GM18511 (cell line): ENCODE measurements around the gene SHC2.
A peak's percentile ranks its signal among the peaks of the same experiment; 100 is the strongest.
"Not testable (repeated sequence)": the region's sequence is repeated elsewhere in the genome, so short reads cannot be mapped to it uniquely, and the experiment has no call there.

Experiments
- ATAC-seq: cut with Tn5 transposase; IDR thresholded peaks from one replicate; pipeline ENCODE4 v1.9.1; 2021; ENCODE audit warnings: mild to moderate bottlenecking, moderate library complexity; ENCODE audit not compliant: unreplicated experiment

Gene SHC2

GRCh38 chr19:493391-494170, 32.7 kb upstream of the SHC2 start:
- no peak for ATAC-seq

- no peak for ATAC-seq
These were observed 31.3 kb upstream of the SHC2 start for GRCh38 chr19:492091-492531.

DNA sequence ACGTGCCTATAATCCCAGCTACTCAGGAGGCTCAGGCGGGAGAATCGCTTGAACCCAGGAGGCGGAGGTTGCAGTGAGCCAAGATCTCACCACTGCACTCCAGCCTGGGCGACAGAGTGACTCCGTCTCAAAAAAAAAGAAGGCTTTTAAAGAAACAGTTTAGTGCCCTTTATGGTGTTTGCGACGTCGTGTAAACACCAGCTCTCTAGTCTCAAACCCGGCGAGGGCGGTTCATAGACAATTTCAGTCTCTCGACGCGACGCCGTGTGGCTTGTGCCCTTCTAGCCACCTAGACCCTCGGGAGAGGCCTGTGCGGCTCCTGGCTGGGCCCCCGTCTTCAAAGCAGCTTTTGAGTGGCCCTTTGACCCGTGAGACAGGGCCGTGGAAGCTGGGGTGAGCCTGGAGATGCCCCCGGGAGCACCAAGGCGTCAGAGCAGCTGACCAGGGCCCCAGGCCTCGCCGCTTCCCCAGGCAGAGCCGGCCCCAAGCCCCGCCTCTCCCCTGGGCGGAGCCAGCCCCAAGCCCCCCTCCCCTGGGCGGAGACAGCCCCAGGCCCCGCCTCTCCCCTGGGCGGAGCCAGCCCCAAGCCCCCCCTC, 30.4 kb upstream of the SHC2 start:
- ATAC-seq: no peak

- peak; percentile 6 for ATAC-seq
These were observed 28.8 kb upstream of the SHC2 start for GRCh38 chr19:489418-490196.

- ATAC-seq: peak; percentile 88
These were observed 27.9 kb upstream of the SHC2 start for GRCh38 chr19:488505-489417.

DNA sequence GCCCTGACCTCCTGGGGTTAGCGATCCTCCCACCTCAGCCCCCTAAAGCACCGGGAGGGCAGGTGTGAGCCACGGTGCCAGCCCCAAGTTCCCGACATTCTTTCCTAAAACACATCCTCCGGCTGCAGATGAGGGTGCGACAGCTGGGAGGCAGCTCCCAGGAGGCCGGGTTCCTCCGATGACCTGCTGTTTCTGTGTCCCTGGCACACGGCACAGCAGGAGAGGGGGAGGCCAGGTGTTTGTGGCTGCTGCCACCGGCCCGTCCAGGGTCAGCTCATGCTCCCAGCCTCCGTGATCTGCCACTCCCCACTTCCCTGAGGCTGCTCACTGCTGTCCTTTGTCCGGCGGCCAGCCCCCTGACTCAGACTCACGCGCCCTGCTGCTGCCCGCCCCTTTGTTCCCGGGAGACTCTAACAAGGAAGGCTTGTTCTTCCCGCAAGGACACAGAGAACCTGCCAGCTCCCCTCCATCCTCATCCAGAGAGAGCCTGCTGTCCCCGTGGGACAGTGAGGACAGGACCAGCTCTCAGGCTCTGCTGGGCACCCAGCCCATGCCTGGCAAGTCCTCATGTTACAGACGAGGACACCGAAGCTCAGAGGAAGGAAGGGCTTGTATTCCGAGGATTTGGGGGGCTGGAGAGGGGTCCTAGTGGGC, 24.9 kb upstream of the SHC2 start:
- no peak for ATAC-seq

DNA sequence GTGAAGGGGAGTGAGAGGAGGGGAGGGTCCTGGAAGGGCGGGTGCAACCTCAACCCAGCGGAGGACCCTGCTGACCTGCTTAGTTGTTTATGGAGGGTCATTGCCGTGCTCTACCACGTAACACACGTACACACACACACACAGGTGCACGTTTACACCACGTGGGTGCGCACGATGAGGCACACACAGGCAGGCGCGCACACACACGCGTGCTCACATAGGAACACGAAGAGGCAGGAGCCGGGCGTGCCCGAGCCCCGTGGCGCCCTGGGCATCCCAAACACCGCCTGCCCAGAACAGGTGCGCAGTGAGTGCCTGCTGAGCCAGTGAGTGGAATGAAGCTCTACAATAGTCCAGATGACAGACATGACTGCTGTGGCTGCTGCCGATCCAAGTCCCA, 24.2 kb upstream of the SHC2 start:
- ATAC-seq: no peak

GRCh38 chr19:484494-484893, 23.7 kb upstream of the SHC2 start:
- ATAC-seq: no peak

GRCh38 chr19:483332-484072, 22.7 kb upstream of the SHC2 start:
- no peak for ATAC-seq

DNA sequence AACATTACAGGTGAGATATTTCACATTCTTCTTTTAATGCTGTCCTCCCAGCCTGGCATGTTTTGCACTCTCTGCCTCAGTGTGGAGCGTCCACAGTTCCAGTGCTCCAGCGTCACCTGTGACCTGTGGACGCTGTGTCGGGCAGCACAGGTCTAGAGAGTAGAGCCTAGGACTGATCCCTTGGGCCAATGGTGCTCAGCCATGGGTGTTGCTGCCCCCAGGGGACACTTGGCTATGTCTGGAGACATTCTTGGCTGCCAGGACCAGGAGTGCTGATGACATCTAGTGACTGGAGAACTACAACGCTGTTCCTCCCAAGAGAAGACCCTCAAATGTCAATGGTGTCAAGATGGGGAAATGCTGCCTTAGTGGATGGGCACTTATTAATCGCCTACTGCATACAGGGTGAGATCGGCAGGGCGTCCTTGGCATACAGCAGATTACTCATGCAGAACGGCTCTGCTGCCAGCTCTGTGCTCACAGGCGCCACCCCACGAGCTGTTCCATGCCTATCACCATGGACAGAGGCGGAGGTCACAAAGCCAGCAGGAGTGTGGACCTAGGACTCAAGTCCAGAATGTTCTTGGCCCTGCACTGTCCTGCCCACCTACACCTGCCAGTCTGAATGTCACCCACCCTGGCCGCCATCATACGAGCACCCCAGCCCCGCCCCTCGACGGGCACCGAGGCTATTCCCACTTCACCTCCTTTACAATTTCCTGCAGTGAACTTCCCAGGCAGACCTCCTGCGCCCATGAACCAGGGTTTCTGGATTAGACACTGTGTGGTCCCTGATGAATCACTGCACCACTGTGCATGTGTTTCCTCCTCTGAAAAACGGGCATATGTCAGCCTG, 21.6 kb upstream of the SHC2 start:
- ATAC-seq: no peak

GRCh38 chr19:481100-481499, 20.3 kb upstream of the SHC2 start:
- ATAC-seq: not testable (repeated sequence)

GRCh38 chr19:480016-480855, 19.4 kb upstream of the SHC2 start:
- no peak for ATAC-seq

- no peak for ATAC-seq
These were observed 18.1 kb upstream of the SHC2 start for GRCh38 chr19:478976-479375.

- ATAC-seq: no peak
These were observed 17.5 kb upstream of the SHC2 start for GRCh38 chr19:478236-478903.

DNA sequence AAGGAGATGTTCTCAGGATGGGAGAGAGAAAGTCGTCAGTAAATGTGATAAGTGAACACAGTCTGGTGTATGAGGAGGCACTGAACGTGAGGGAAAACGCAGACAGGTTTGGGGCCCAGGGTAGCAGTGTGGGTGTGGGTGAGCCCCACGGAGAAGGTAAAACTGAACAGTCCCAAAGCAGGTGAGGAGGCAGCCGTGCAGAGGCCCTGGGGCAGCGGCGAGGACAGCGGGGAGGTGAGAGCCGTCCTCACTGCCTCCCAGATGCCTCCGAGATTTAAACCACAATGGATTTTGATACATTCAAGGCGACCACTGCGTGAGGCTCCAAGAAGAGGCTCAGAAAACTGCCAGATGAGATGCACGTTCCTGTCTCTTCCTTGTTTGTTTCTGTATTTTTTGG, 14.5 kb upstream of the SHC2 start:
- ATAC-seq: no peak

DNA sequence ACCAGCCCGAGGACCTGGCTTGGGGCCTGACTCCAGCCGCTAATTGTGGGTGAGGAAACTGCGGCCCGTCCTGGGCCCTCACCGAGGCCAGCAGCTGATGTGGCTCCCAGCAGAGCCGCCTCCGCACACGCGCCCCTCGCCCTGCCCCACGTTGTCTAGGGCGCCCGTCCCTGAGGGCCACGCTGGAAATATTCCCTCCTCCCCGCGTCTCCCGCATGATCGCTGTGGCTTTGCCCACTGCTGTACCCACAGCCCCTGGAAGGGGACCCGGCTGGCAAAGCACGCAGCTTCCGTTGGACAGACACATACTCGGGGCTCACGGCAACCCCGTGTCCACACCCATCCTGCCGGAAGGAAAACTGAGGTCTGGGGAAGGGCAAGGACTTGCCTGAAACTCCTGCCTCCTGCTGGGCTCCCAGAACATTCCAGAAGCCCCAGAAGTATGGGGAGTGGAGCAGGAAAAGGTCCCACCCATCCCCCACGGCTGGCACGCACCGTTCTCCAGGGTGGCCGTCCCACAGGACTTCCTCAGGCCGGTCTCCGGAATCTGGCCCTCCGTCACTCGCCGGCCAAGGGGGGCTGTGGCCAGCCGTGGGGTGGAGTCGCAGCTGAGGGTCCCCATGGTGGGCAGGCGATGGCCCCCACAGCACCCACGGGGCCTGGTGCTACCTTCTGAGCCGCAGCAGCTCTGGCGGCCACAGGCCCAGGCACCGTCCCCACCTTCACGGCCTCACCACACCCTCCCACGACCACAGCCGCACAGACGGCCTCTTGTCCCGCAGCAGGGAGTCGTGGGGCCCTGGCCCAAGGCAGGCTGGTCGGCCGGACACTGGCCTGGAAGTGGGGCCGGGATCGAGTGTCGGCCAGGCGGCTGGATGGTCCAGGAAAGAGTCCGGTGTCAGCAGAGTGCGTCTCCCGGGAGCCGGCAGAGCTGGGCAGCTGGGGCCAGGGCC, 13.6 kb upstream of the SHC2 start:
- no peak for ATAC-seq
